SJCRH30 (cell line): ENCODE results near the gene OVOL1. TPM values are rescaled to one million over a fixed set of nuclear protein-coding genes. Genes with fewer than 3 reads are reported as not detected.

Experiments
- DNase-seq, 2 experiments: peaks; one replicate each; pipeline ENCODE4 v3.0.0-alpha.2; 2015 to 2020
- H3K27ac ChIP-seq: fragments of 250-450 bp; sonication (Bioruptor Pico); 2 replicates; pipeline ENCODE4 v1.5.1; 2020; ENCODE audit warnings: mild to moderate bottlenecking, moderate library complexity
- H3K27me3 ChIP-seq: fragments of 250-450 bp; sonication (Bioruptor Pico); 2 replicates; pipeline ENCODE4 v1.5.1; 2020; ENCODE audit warnings: mild to moderate bottlenecking, moderate library complexity
- H3K36me3 ChIP-seq: fragments of 250-450 bp; sonication (Bioruptor Pico); 2 replicates; pipeline ENCODE4 v1.5.1; 2020; ENCODE audit warnings: mild to moderate bottlenecking, moderate library complexity
- H3K4me1 ChIP-seq: fragments of 250-450 bp; sonication (Bioruptor Pico); 2 replicates; pipeline ENCODE4 v1.5.1; 2020; ENCODE audit warnings: mild to moderate bottlenecking, moderate library complexity
- H3K4me3 ChIP-seq: fragments of 250-450 bp; sonication (Bioruptor Pico); 2 replicates; pipeline ENCODE4 v1.5.1; 2020; ENCODE audit warnings: mild to moderate bottlenecking, moderate library complexity
- H3K9me3 ChIP-seq: fragments of 250-450 bp; sonication (Bioruptor Pico); replicated peaks from 2 replicates; pipeline ENCODE4 v1.5.1; 2020; ENCODE audit warnings: mild to moderate bottlenecking, moderate library complexity
- total RNA-seq: library from RNA; depleted of rRNA; stranded (reverse); fragments of >200 nt; shearing (Covaris generic); gene quantifications from 2 replicates; pipeline ENCODE4 v1.2.3, GENCODE V29; 2014

The OVOL1 gene
- total RNA-seq, 1 experiment from 2014 or later = not detected

DNA sequence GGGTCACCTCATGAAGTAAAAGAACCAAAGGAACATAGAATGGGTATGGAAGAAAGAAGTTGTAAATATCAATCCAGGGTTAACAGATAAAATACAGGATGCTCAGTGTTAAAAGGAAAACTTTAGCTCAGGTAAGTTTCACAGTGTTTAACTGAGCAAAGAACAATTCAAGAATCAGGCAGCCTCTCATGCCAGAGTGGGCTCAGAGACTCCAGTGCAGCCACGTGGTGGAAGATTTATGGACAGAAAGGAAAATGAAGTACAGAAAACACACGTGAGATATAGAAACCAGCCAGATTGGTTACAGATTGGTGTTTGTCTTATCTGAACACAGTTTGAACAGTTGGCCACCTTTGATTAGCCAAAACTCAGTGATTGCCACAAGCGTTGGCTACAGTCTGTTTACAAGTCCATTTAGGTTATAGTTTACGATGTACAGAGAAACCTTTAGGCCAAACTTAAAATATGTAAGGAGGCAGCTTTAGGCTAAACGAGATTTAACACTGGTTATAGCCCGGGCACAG, 15.2 kb upstream of the OVOL1 start:
- DNase-seq = no peak
- no peaks in the 10 kb centered on the region for H3K27me3 ChIP-seq
- H3K4me3 ChIP-seq = no peak overlapping the region
- H3K4me1 ChIP-seq = no peaks in the 10 kb centered on the region
- H3K27ac ChIP-seq = no peak overlapping the region
- H3K36me3 ChIP-seq = no peaks in the 10 kb centered on the region
- no peaks in the 10 kb centered on the region for H3K9me3 ChIP-seq

DNA sequence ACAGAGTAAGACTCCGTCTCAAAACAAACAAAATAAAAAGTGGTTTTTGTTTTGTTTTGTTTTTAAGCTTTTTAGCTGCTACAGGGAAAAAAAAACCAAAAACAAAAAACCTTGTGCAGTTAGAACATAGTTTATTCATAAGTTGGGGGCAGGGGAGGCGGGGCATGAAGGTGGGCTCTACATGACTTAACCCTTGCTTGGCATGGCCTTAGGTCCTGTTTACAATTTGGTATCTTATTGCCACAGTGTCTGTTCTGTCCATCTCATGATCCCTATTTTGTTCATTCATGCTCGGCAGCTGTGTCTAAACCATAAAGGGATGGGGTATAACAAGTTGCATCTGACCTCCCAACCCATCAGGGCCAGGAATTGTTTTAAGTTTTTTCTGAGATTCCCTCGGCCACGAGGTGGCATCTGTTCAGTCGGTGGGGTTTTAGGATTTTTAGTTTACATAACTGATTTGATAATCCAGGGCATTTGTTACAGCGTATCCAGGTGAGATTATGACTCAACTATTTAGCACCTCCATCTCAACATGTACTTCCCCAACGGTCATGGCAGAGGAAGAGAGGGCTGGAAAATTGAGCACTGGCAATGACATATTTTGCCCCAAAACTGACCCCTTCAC, 13.0 kb upstream of the OVOL1 start:
- H3K4me1 ChIP-seq = no peaks in the 10 kb centered on the region
- H3K36me3 ChIP-seq = no peaks in the 10 kb centered on the region
- H3K9me3 ChIP-seq = no peaks in the 10 kb centered on the region
- no peak overlapping the region for H3K27ac ChIP-seq
- no peaks in the 10 kb centered on the region for H3K27me3 ChIP-seq
- no peak for DNase-seq
- H3K4me3 ChIP-seq = no peak overlapping the region

DNA sequence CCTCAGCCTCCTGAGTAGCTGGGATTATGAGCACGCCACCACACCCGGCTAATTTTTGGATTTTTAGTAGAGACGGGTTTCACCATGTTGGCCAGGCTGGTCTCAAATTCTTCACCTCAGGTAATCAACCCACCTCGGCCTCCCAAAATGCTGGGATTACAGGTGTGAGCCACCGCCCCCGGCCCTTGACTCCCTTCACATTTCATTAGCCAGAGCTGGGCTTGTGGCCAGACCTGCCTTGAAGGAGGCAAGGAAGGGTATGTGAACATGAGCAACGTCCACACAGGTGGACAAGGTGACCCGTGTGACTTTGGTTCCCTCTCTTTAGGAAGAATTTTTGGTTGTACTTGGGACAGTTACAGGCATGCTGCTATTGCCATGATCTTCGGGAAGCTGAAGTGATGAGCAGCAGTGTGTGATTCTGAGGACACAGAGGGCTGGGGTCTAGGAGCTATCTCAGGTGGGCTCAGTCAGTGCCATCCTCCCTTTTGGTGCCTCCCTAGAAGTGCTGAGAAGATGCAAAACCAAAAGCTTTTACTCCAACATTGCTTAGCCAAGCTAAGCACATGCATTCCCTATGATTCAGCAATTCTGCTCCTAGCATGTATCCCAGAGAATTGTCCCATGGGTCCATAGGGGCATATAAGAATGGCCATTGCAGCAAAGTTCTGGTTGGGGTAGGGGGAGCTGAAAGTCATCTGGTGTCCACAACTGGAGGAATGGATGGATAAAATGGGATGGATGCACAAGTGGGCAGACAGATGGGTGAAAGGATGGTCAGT, 12.1 kb upstream of the OVOL1 start:
- Histone ChIP-seq H3K27me3 (no peaks in the 10 kb centered on the region), H3K27ac (no peak overlapping the region), H3K36me3 (no peaks in the 10 kb centered on the region), H3K4me3 (no peak overlapping the region), H3K9me3 (no peaks in the 10 kb centered on the region), H3K4me1 (no peaks in the 10 kb centered on the region)
- DNase-seq = no peak

DNA sequence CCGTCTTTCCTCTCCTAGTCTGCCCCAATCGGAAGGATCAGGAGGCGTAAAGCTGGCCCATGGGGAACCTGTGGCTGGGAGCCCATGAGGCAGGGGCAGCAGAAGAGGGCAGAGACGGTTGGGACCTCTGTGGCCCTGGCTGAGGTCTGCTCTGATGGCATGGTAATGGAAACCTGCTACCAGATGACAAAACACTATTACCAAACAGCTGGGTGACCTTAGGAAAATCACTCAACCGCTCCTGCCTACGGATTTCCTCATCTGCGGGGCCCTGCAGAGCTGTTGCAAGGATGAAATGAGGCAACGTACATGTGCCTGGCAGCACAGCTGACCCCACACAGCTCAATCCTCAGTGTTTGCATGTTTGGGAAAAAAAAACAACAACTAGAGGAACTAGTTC, 10.7 kb upstream of the OVOL1 start:
- Histone ChIP-seq H3K4me1 (no peaks in the 10 kb centered on the region), H3K27me3 (no peaks in the 10 kb centered on the region), H3K9me3 (no peaks in the 10 kb centered on the region), H3K4me3 (no peak overlapping the region), H3K27ac (no peak overlapping the region), H3K36me3 (no peaks in the 10 kb centered on the region)
- no peak for DNase-seq

DNA sequence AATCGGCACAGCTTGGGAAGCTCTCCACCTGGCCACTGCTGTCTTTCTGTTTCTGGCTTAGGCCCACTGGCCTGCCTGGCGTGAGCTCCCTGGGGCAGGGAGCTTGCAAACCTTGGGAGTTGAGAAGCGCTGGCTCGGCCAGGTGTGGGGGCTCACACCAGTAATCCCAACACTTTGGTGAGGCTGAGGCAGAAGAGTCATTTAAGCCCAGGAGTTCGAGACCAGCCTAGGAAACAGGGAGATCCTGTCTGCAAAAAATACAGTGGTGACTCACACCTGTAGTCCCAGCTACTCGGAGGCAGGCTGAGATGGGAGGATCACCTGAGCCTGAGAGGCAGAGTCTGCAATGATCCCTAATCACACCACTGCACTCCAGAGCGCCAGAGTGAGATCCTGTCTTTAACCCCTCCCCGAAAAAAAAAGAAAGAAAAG, 10.1 kb upstream of the OVOL1 start:
- H3K4me1 ChIP-seq = no peaks in the 10 kb centered on the region
- no peak for DNase-seq
- no peaks in the 10 kb centered on the region for H3K9me3 ChIP-seq
- H3K27me3 ChIP-seq = no peaks in the 10 kb centered on the region
- H3K36me3 ChIP-seq = no peaks in the 10 kb centered on the region
- H3K27ac ChIP-seq = no peak overlapping the region
- H3K4me3 ChIP-seq = no peak overlapping the region

DNA sequence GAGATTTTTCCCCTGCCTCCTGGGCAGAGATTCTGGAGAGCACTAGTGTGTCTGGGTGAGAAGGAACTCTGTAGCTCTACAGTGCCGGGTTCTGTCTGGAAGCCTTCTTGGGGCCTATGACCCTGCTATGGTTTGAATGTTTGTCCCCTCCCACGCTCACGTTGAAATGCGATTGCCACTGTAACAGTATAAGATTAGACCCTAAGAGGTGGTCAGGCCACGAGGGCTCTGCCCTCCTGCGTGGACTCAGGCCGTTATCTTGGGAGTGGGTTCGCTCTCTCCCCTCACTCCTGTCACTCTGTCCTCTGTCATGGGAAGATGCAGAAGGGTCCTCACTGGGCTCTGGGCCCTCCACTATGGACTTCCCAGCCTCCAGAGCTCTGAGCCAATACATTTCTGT, 9.6 kb upstream of the OVOL1 start:
- Histone ChIP-seq H3K27ac (no peak overlapping the region), H3K4me1 (no peaks in the 10 kb centered on the region), H3K4me3 (no peak overlapping the region), H3K36me3 (no peaks in the 10 kb centered on the region), H3K27me3 (no peaks in the 10 kb centered on the region), H3K9me3 (no peaks in the 10 kb centered on the region)
- DNase-seq = no peak

GRCh38 chr11:65777821-65778361, 9.0 kb upstream of the OVOL1 start:
- no peaks in the 10 kb centered on the region for H3K36me3 ChIP-seq
- no peaks in the 10 kb centered on the region for H3K4me1 ChIP-seq
- no peak for DNase-seq
- H3K27ac ChIP-seq = no peak overlapping the region
- H3K4me3 ChIP-seq = no peak overlapping the region
- H3K9me3 ChIP-seq = no peaks in the 10 kb centered on the region
- 0 out of 2 replicates have a peak, but pooled peaks cover 4% of the 10 kb centered on the region for H3K27me3 ChIP-seq

GRCh38 chr11:65778431-65778900, 8.4 kb upstream of the OVOL1 start:
- DNase-seq = no peak
- Histone ChIP-seq H3K27me3 (0 out of 2 replicates have a peak, but pooled peaks cover 4% of the 10 kb centered on the region), H3K27ac (no peak overlapping the region), H3K9me3 (no peaks in the 10 kb centered on the region), H3K4me3 (no peak overlapping the region), H3K4me1 (no peaks in the 10 kb centered on the region), H3K36me3 (no peaks in the 10 kb centered on the region)

- Histone ChIP-seq H3K27me3 (0 out of 2 replicates have a peak, but pooled peaks cover 4% of the 10 kb centered on the region), H3K9me3 (no peaks in the 10 kb centered on the region), H3K4me1 (no peaks in the 10 kb centered on the region), H3K4me3 (no peak overlapping the region), H3K36me3 (no peaks in the 10 kb centered on the region), H3K27ac (no peak overlapping the region)
- no peak for DNase-seq
These were observed 7.8 kb upstream of the OVOL1 start for GRCh38 chr11:65778901-65779668.

GRCh38 chr11:65779669-65779918, 7.3 kb upstream of the OVOL1 start:
- DNase-seq = no peak
- Histone ChIP-seq H3K4me1 (no peaks in the 10 kb centered on the region), H3K27ac (no peak overlapping the region), H3K27me3 (0 out of 2 replicates have a peak, but pooled peaks cover 4% of the 10 kb centered on the region), H3K9me3 (no peaks in the 10 kb centered on the region), H3K36me3 (no peaks in the 10 kb centered on the region), H3K4me3 (no peak overlapping the region)

- no peak for DNase-seq
- H3K27ac ChIP-seq = no peak overlapping the region
- H3K9me3 ChIP-seq = no peaks in the 10 kb centered on the region
- no peaks in the 10 kb centered on the region for H3K4me1 ChIP-seq
- no peaks in the 10 kb centered on the region for H3K36me3 ChIP-seq
- H3K27me3 ChIP-seq = 0 out of 2 replicates have a peak, but pooled peaks cover 4% of the 10 kb centered on the region
- H3K4me3 ChIP-seq = peak overlapping the region; percentile 63
These were observed 6.7 kb upstream of the OVOL1 start for GRCh38 chr11:65779919-65780769.

GRCh38 chr11:65780770-65781151, 6.1 kb upstream of the OVOL1 start, which contains the start of gene AP5B1:
Gene AP5B1, minus strand, starts transcription at chr11:65780976. Its CDS starts 385 bp downstream, at chr11:65780591.
- Histone ChIP-seq H3K9me3 (no peaks in the 10 kb centered on the region), H3K27ac (no peak within 1 kb of the TSS), H3K27me3 (0 out of 2 replicates have a peak, but pooled peaks cover 4% of the 10 kb centered on the region), H3K4me3 (peak within 1 kb of the TSS; percentile 63), H3K4me1 (no peaks in the 10 kb centered on the region), H3K36me3 (no peaks in the 10 kb centered on the region)
- DNase-seq = no peak

- Histone ChIP-seq H3K4me3 (peak overlapping the region; percentile 63), H3K9me3 (no peaks in the 10 kb centered on the region), H3K4me1 (no peaks in the 10 kb centered on the region), H3K27ac (no peak overlapping the region), H3K27me3 (0 out of 2 replicates have a peak, but pooled peaks cover 4% of the 10 kb centered on the region), H3K36me3 (no peaks in the 10 kb centered on the region)
- DNase-seq = no peak
These were observed 5.5 kb upstream of the OVOL1 start for GRCh38 chr11:65781152-65781961.
